HG02943 (cell line): ENCODE measurements around the gene NR6A1.

Source experiments
- ATAC-seq: cut with Tn5 transposase; IDR thresholded peaks from one replicate; pipeline ENCODE4 v1.9.1; 2021; ENCODE audit warnings: mild to moderate bottlenecking, low read depth, moderate library complexity; ENCODE audit not compliant: unreplicated experiment

NR6A1 gene

GRCh38 chr9:124697326-124698200 is 73.5 kb downstream of the NR6A1 start:
- ATAC-seq = no peak

- ATAC-seq = no peak
Measured at GRCh38 chr9:124696101-124696500, 75.0 kb downstream of the NR6A1 start.

GRCh38 chr9:124695280-124695890 is 75.7 kb downstream of the NR6A1 start:
- no peak for ATAC-seq

- ATAC-seq = no peak
Measured at GRCh38 chr9:124694414-124695279, 76.5 kb downstream of the NR6A1 start.

GRCh38 chr9:124693403-124693802 is 77.7 kb downstream of the NR6A1 start:
- ATAC-seq = no peak

- ATAC-seq = no peak
Measured at GRCh38 chr9:124688238-124688904, 82.7 kb downstream of the NR6A1 start.

GRCh38 chr9:124686918-124687317 is 84.2 kb downstream of the NR6A1 start:
- no peak for ATAC-seq

GRCh38 chr9:124685217-124685616 is 85.9 kb downstream of the NR6A1 start:
- ATAC-seq = no peak

GRCh38 chr9:124684169-124684568 is 86.9 kb downstream of the NR6A1 start:
- no peak for ATAC-seq

- ATAC-seq = no peak
Measured at GRCh38 chr9:124683043-124683442, 88.1 kb downstream of the NR6A1 start.

- no peak for ATAC-seq
Measured at GRCh38 chr9:124680714-124681390, 90.3 kb downstream of the NR6A1 start.

- ATAC-seq = no peak
Measured at GRCh38 chr9:124680049-124680448, 91.1 kb downstream of the NR6A1 start.

- no peak for ATAC-seq
Measured at GRCh38 chr9:124676159-124676551, 95.0 kb downstream of the NR6A1 start.

- ATAC-seq = no peak
Measured at GRCh38 chr9:124675261-124676158, 95.6 kb downstream of the NR6A1 start.

- ATAC-seq = no peak
Measured at GRCh38 chr9:124674651-124675050, 96.5 kb downstream of the NR6A1 start.

- no peak for ATAC-seq
Measured at GRCh38 chr9:124673063-124673462, 98.0 kb downstream of the NR6A1 start.

GRCh38 chr9:124671861-124672260 is 99.2 kb downstream of the NR6A1 start:
- no peak for ATAC-seq

GRCh38 chr9:124666642-124667041 is 104.5 kb downstream of the NR6A1 start:
- no peak for ATAC-seq
